Subcutaneous adipose tissue (tissue), 4 donors: ENCODE measurements around the gene IMPACT. TPM values are rescaled to one million over a fixed set of nuclear protein-coding genes. Genes with fewer than 3 reads are reported as not detected.

Experiments used
- CTCF ChIP-seq: fragments of 450-650 bp; IDR thresholded peaks from one replicate; pipeline ENCODE4 v1.5.1; 2016; ENCODE audit warnings: low read depth, mild to moderate bottlenecking, control low read depth, antibody characterized with exemption, moderate library complexity
- total RNA-seq, 4 donors: library from RNA; depleted of rRNA; stranded (reverse); fragments of >200 nt; gene quantifications; one replicate each; pipeline ENCODE4 v1.1.0, GENCODE V29; 2016

The IMPACT gene
- total RNA-seq, 4 donors from 2014 or later, result 23.1 to 34.9 (median 28.3) TPM

DNA sequence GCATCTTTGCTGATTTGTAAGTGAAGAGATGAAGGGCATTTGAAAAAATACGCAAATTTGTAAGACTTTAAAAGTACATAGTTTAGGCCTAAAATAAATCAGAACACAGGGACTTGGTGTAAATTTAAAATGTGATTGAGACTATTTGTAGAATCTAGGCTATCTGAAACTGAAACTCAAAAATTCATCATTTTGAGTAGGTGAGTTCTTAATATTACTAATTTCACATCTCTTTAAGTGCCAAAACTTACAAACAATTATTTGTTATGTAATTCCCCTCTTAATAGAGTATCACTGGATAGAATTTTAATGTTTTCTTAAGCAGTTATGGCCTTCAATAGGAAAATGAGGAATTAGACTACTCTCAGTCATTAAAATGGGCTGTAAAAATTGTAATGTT lies 20.0 kb downstream of the IMPACT start:
- TF ChIP-seq CTCF, result no peak

DNA sequence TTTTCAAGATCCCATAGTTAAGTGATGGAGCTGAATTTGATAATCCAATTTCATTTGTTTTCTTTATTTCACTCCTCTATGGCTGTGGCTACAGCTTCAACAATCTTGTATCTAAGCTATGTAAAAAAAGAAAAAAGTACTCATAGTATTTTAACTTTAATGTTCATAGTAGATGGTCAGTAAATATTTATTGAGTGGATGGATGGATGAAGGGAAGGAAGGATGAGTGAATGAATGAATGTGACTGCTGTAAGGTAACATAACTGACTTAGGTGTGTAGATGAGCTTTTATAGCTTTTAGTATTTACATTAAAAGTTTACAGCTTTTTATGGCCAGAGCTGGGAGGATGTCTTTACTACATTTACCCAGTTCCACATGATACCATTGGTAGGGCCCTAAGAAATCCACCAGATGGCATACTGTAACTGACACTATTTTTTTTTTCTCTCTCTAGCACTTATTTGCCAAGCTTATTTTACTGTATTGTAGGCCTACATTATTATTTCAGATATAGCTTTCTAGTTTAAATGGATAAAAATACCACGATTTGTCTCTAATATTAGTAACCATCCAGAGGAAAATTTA lies 20.6 kb downstream of the IMPACT start:
- no peak for TF ChIP-seq CTCF

DNA sequence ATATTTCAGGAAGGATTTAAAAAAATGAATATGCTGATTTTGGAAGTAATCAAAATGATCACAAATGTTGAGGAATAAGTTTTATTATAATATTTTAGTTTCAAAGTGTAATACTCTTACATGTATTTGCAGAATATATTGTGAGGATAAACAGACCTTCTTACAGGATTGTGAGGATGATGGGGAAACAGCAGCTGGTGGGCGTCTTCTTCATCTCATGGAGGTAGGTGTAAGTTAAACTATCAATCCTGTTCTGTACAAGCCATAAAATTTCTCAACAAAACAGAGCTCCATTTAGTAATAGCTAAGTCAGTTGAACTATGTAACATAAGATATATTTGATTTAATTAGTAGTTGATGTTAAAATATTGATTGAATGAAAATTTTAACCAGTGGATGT lies 21.5 kb downstream of the IMPACT start:
- TF ChIP-seq CTCF, result no peak

- TF ChIP-seq CTCF, result no peak
Observed at GRCh38 chr18:24456549-24456948, 30.1 kb downstream of the IMPACT start.

GRCh38 chr18:24459772-24460171 lies 33.3 kb downstream of the IMPACT start:
- TF ChIP-seq CTCF, result no peak

DNA sequence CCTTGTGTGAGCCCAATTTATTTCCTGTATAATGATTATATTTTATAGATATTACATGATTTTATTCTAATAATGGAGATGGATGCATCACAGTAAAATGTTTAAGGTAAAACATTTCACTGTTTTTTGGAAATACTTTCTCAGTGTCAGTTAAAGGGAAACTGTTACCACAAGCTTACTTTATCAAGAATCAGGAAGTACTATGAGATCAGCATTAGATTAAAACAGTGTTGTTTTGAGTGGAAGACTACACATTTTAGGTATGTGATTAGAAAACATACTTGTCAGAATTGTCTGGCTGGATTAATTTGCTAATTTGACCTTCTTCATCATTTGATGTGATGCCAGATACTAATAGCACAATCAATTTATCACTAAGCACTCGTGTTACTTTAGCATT lies 33.9 kb downstream of the IMPACT start, which contains the start of gene HRH4:
Gene HRH4 (plus strand): TSS at position 250 of the 400 bp plus-strand sequence. CDS start 92 bp downstream, at position 342.
- TF ChIP-seq CTCF, result no peak

DNA sequence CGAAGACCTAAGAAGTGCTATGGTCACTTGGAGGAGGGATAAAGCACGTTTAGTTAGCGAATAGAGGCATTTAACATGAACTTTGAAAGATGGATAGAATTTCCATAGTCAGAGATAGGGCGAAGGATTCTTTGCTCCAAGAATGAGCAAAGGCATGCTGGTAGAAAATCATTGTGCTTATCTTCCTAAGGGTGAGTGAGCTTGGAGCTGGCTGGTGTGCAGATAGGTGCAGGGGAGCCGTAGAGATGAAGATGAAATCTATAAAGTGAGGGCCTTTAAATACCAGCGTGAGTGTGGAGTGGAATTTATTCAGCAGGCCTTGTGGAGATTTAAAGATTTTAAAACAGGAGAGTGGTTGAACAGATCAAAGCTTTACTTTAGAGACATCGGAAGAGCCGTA lies 35.5 kb downstream of the IMPACT start:
- no peak for TF ChIP-seq CTCF
